WI38 (cell line): ENCODE results near the gene PIK3CA.
"Not testable (repeated sequence)": the region's sequence is repeated elsewhere in the genome, so short reads cannot be mapped to it uniquely, and the experiment has no call there.

Experiments
- H3K4me3 ChIP-seq: 2 replicates; pipeline ENCODE4 v1.5.1; 2011; ENCODE audit warnings: low read depth, mild to moderate bottlenecking, control low read depth, low read length
- CTCF ChIP-seq: IDR thresholded peaks from 2 replicates; pipeline ENCODE4 v1.5.1; 2012; ENCODE audit warnings: low read depth, mild to moderate bottlenecking, control low read depth, low read length

The PIK3CA gene

GRCh38 chr3:179233043-179233442 lies 84.9 kb downstream of the PIK3CA start:
- H3K4me3 ChIP-seq = no peak overlapping the region
- TF ChIP-seq CTCF = no peak

- TF ChIP-seq CTCF = no peak
- no peak overlapping the region for H3K4me3 ChIP-seq
Measured at GRCh38 chr3:179234199-179234598, 86.0 kb downstream of the PIK3CA start.

GRCh38 chr3:179236669-179237301 lies 88.6 kb downstream of the PIK3CA start:
- H3K4me3 ChIP-seq = no peak overlapping the region

GRCh38 chr3:179240299-179240698 lies 92.1 kb downstream of the PIK3CA start:
- not testable (repeated sequence) for H3K4me3 ChIP-seq

More at GRCh38 chr3:179236669-179237301, 88.6 kb downstream of the PIK3CA start:
- no peak for TF ChIP-seq CTCF

- not testable (repeated sequence) for H3K4me3 ChIP-seq
Measured at GRCh38 chr3:179242859-179243258, 94.7 kb downstream of the PIK3CA start.

GRCh38 chr3:179244878-179245277 lies 96.7 kb downstream of the PIK3CA start:
- TF ChIP-seq CTCF = no peak
- H3K4me3 ChIP-seq = no peak overlapping the region

GRCh38 chr3:179247289-179248015 lies 99.3 kb downstream of the PIK3CA start:
- no peak for TF ChIP-seq CTCF

GRCh38 chr3:179250803-179251476 lies 102.8 kb downstream of the PIK3CA start, which contains the start of gene KCNMB3:
TSS of gene KCNMB3 (minus strand) at chr3:179251114. CDS start at chr3:179250990, 124 bp downstream.
- H3K4me3 ChIP-seq = no peak within 1 kb of the TSS
- no peak for TF ChIP-seq CTCF

More at GRCh38 chr3:179247289-179248015, 99.3 kb downstream of the PIK3CA start:
- no peak overlapping the region for H3K4me3 ChIP-seq
